Smooth muscle cell of the umbilical artery (primary cell): ENCODE results near the gene CCDC146. TPM values are rescaled to one million over a fixed set of nuclear protein-coding genes. Genes with fewer than 3 reads are reported as not detected.

Source experiments
- total RNA-seq: library from RNA; depleted of rRNA; stranded (reverse); fragments of >200 nt; gene quantifications from 2 replicates; pipeline ENCODE4 v1.2.3, GENCODE V29; 2014

CCDC146 gene
- 1.5 and 2.5 TPM in 2 replicates for total RNA-seq

GRCh38 chr7:77121860-77122681, at the start of gene CCDC146:
CCDC146 (plus strand) TSS chr7:77122615; CDS start chr7:77167669, 45,054 bp downstream.

GRCh38 chr7:77199013-77199966, 76.9 kb downstream of the CCDC146 start, which contains the start of gene FGL2:
FGL2 (minus strand) TSS chr7:77199819; CDS start chr7:77199793, 26 bp downstream.

Other genes starting within 250 kb of the CCDC146 start
- gene SPDYE17, start 90.3 kb upstream of the CCDC146 start, total RNA-seq = not detected in 2 replicates
- 0.14 TPM in 1 of 2 replicates, not detected in the other for gene SPDYE18, start 60.1 kb upstream of the CCDC146 start, total RNA-seq
- 0.09 and 0.30 TPM in 2 replicates for gene FGL2, start 77.2 kb downstream of the CCDC146 start, total RNA-seq